Caco-2 (cell line): Measurements from ENCODE around the gene TCN1. TPM values are rescaled to one million over a fixed set of nuclear protein-coding genes. Genes with fewer than 3 reads are reported as not detected.
"Not testable (repeated sequence)": the region's sequence is repeated elsewhere in the genome, so short reads cannot be mapped to it uniquely, and the experiment has no call there.

Experiments used
- BruUV-seq: library from RNA; stranded (reverse); fragments of 400-500 nt; replicated peaks from 2 replicates; lab custom pipeline; 2021; lab: Mats Ljungman, UMichigan
- CTCF ChIA-PET: fragments of 300-600 bp; sonication (Branson Sonifier 250); formaldehyde crosslinking; loops from one replicate; lab custom pipeline; 2022; ENCODE audit warnings: antibody characterized with exemption; lab: Charles Lee
- POLR2A ChIA-PET: fragments of 300-600 bp; sonication (Branson Sonifier 250); formaldehyde crosslinking; loops from one replicate; lab custom pipeline; 2022; ENCODE audit warnings: antibody characterized with exemption; lab: Charles Lee
- DNase-seq, 2 experiments: peaks; one replicate each; pipeline versions ENCODE4 v3.0.0 to v3.0.0-alpha.2; 2020 to 2022
- H3K27me3 ChIP-seq: replicated peaks from 2 replicates; pipeline ENCODE4 v1.6.0; 2011; ENCODE audit warnings: low read length; ENCODE audit not compliant: control insufficient read depth, insufficient read depth
- H3K36me3 ChIP-seq: 2 replicates; pipeline ENCODE4 v1.5.1; 2011; ENCODE audit warnings: low read length; ENCODE audit not compliant: control insufficient read depth, insufficient read depth
- H3K4me1 ChIP-seq: fragments of 250-450 bp; sonication (Bioruptor Pico); 2 replicates; pipeline ENCODE4 v1.5.1; 2020; ENCODE audit warnings: mild to moderate bottlenecking
- H3K4me3 ChIP-seq: 2 replicates; pipeline ENCODE4 v1.5.1; 2011; ENCODE audit warnings: low read depth, mild to moderate bottlenecking, control low read depth, low read length
- H3K9me3 ChIP-seq: fragments of 250-450 bp; sonication (Bioruptor Pico); 2 replicates; pipeline ENCODE4 v1.5.1; 2020; ENCODE audit warnings: mild to moderate bottlenecking, moderate library complexity
- H3K27ac Mint-ChIP-seq: one replicate; pipeline ENCODE4 v1.8.0; 2022; ENCODE audit warnings: mixed read lengths; ENCODE audit not compliant: unreplicated experiment
- H3K27me3 Mint-ChIP-seq: one replicate; pipeline ENCODE4 v1.8.0; 2022; ENCODE audit warnings: mixed read lengths; ENCODE audit not compliant: insufficient read depth, unreplicated experiment
- H3K36me3 Mint-ChIP-seq: one replicate; pipeline ENCODE4 v1.8.0; 2022; ENCODE audit warnings: mild to moderate bottlenecking, mixed read lengths; ENCODE audit not compliant: insufficient read depth, unreplicated experiment
- H3K4me1 Mint-ChIP-seq: one replicate; pipeline ENCODE4 v1.8.0; 2022; ENCODE audit warnings: low read depth, mixed read lengths; ENCODE audit not compliant: unreplicated experiment
- H3K4me3 Mint-ChIP-seq: one replicate; pipeline ENCODE4 v1.8.0; 2022; ENCODE audit warnings: mild to moderate bottlenecking, moderate library complexity, mixed read lengths; ENCODE audit not compliant: unreplicated experiment
- H3K9me3 Mint-ChIP-seq: one replicate; pipeline ENCODE4 v1.8.0; 2022; ENCODE audit warnings: mixed read lengths; ENCODE audit not compliant: unreplicated experiment
- intact Hi-C: fragments of 100-400 bp; cut with micrococcal nuclease; formaldehyde crosslinking; loops from one replicate; pipeline ENCODE4 v1.10.0; 2022; ENCODE audit not compliant: unreplicated experiment
- total RNA-seq: library from RNA; stranded (reverse); gene quantifications from 2 replicates; pipeline ENCODE4 v1.2.3, GENCODE V29; 2022
- TF ChIP-seq, protein P1 (sequence below), 2 experiments: fragments of 200-600 bp in 1 of 2; IDR thresholded peaks; 1 replicate in 1 of 2; 2 replicates in 1 of 2; pipeline versions ENCODE4 v1.5.1 to v1.8.0; 2011 to 2022; ENCODE audit warnings: antibody characterized with exemption in 1 of 2, control low read depth in 1 of 2, inconsistent platforms in 1 of 2, low read depth in 1 of 2, low read length in 1 of 2, mild to moderate bottlenecking in 1 of 2, moderate library complexity in 1 of 2; ENCODE audit not compliant: insufficient read depth in 1 of 2, severe bottlenecking in 1 of 2, unreplicated experiment in 1 of 2

The TCN1 gene
- total RNA-seq, 1 experiment from 2014 or later, result not detected

DNA sequence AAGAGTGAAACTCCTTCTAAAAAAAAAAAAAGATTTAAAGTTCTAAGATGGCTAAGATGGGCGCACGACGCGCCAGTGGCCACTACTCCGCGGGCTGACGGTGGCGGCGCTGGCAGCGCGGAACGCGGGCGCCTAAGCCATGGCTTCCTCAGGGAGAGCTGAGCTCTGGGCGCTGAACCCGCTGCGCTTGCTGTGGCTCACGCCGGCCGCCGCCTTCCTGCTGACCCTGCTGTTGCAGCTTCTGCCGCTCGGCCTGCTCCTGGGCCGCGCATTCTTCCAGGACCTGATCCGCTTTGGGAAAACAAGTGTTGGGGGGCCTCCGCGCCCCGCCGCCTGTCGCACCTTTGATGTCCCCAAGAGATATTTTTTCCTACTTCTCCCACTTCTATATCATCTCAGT lies 31.8 kb upstream of the TCN1 start:
- Mint-ChIP-seq H3K9me3 (no peaks in the 10 kb centered on the region), H3K4me1 (no peaks in the 10 kb centered on the region), H3K36me3 (no peaks in the 10 kb centered on the region), H3K27me3 (no peaks in the 10 kb centered on the region), H3K4me3 (no peak overlapping the region), H3K27ac (no peak overlapping the region)
- no TSS peak for BruUV-seq
- DNase-seq, result no peak
- POLR2A ChIA-PET, result no interaction called here
- Histone ChIP-seq H3K9me3 (no peaks in the 10 kb centered on the region), H3K4me3 (no peak overlapping the region), H3K36me3 (no peaks in the 10 kb centered on the region), H3K4me1 (no peaks in the 10 kb centered on the region), H3K27me3 (no peaks in the 10 kb centered on the region)
- TF ChIP-seq, protein P1, sequence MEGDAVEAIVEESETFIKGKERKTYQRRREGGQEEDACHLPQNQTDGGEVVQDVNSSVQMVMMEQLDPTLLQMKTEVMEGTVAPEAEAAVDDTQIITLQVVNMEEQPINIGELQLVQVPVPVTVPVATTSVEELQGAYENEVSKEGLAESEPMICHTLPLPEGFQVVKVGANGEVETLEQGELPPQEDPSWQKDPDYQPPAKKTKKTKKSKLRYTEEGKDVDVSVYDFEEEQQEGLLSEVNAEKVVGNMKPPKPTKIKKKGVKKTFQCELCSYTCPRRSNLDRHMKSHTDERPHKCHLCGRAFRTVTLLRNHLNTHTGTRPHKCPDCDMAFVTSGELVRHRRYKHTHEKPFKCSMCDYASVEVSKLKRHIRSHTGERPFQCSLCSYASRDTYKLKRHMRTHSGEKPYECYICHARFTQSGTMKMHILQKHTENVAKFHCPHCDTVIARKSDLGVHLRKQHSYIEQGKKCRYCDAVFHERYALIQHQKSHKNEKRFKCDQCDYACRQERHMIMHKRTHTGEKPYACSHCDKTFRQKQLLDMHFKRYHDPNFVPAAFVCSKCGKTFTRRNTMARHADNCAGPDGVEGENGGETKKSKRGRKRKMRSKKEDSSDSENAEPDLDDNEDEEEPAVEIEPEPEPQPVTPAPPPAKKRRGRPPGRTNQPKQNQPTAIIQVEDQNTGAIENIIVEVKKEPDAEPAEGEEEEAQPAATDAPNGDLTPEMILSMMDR (IDR thresholded peaks at IDR 0.05; ENCODE audit: insufficient read depth in 1 of 2, low read depth in 1 of 2, low read length in 1 of 2, severe bottlenecking in 1 of 2, unreplicated experiment in 1 of 2), result no peak
- intact Hi-C loops, result no loop called here
- CTCF ChIA-PET, result no interaction called here

DNA sequence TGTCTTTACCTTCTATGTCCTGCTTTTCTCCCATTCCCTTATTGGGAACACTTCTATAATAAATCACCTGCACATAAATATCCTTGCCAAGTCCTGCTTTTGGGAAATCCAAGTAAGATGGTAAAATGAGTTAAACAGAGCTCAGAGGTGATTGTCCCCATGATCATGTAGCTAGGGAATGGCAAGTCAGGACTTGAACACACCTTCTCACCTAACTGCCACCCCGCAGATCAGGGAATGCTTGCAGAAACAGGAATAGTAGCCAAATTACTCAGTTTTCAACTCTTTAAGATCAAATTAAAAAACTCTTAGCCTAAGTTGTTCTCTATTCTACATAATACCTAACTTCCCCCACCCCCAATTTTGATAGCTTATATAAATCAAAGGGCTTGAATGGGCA lies 28.3 kb upstream of the TCN1 start:
- BruUV-seq, result no TSS peak
- Mint-ChIP-seq H3K27me3 (no peaks in the 10 kb centered on the region), H3K9me3 (peaks cover 17% of the 10 kb centered on the region), H3K4me3 (no peak overlapping the region), H3K27ac (no peak overlapping the region), H3K4me1 (no peaks in the 10 kb centered on the region), H3K36me3 (no peaks in the 10 kb centered on the region)
- TF ChIP-seq, protein P1 (IDR thresholded peaks at IDR 0.05; ENCODE audit: insufficient read depth in 1 of 2, low read depth in 1 of 2, low read length in 1 of 2, severe bottlenecking in 1 of 2, unreplicated experiment in 1 of 2), result no peak
- H3K36me3 ChIP-seq, result no peaks in the 10 kb centered on the region
- ChIA-PET CTCF (no interaction called here), POLR2A (no interaction called here)
- no peaks in the 10 kb centered on the region for H3K4me1 ChIP-seq
- H3K9me3 ChIP-seq, result peaks cover 2% of the 10 kb centered on the region; the same call in 1 of the 2 replicates
- no peak overlapping the region for H3K4me3 ChIP-seq
- no peaks in the 10 kb centered on the region for H3K27me3 ChIP-seq
- intact Hi-C loops, result no loop called here
- no peak for DNase-seq

DNA sequence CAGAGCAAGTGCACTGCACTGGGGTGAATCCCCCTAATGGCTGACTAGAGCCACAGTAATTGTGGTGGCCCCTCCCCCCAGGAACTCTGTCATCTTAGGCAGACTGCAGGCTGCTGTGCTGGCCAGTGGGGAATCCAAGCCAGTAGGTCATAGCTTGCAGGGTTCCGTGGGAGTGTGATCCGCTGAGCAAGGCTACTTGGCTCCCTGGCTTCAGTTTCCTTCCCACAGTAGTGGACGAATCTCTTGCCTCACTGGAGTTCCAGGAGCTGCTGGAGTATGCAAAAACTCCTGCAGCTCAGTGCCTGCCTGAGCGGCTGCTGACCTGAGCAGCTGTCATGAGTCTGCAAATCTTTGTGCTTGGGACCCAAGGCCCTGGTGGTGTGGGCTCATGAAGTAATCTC lies 25.5 kb upstream of the TCN1 start:
- no peaks in the 10 kb centered on the region for H3K27me3 Mint-ChIP-seq
- POLR2A ChIA-PET, result no interaction called here
- no peaks in the 10 kb centered on the region for H3K36me3 Mint-ChIP-seq
- no peak overlapping the region for H3K27ac Mint-ChIP-seq
- no peaks in the 10 kb centered on the region for H3K4me1 Mint-ChIP-seq
- Histone ChIP-seq H3K4me3 (no peak overlapping the region), H3K9me3 (peaks cover 9% of the 10 kb centered on the region; the same call in 1 of the 2 replicates), H3K4me1 (no peaks in the 10 kb centered on the region), H3K27me3 (no peaks in the 10 kb centered on the region), H3K36me3 (no peaks in the 10 kb centered on the region)
- H3K4me3 Mint-ChIP-seq, result no peak overlapping the region
- intact Hi-C loops, result no loop called here
- H3K9me3 Mint-ChIP-seq, result peaks cover 43% of the 10 kb centered on the region
- CTCF ChIA-PET, result no interaction called here
- TF ChIP-seq, protein P1 (IDR thresholded peaks at IDR 0.05; ENCODE audit: insufficient read depth in 1 of 2, low read depth in 1 of 2, low read length in 1 of 2, severe bottlenecking in 1 of 2, unreplicated experiment in 1 of 2), result no peak
- peak in 1 of 2 experiments; percentile 3 for DNase-seq
- BruUV-seq, result no TSS peak

DNA sequence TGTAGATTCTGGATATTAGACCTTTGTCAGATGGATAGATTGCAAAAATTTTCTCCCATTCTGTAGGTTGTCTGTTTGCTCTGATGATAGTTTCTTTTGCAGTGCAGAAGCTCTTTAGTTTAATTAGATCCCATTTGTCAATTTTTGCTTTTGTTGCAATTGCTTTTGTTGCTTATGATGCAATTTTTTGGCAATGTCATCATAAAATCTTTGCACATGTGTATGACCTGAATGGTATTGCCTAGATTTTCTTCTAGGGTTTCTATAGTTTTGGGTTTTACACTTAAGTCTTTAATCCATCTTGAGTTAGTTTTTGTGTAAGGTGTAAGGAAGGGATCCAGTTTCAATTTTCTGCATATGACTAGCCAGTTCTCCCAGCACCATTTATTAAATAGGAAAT lies 20.9 kb upstream of the TCN1 start:
- H3K4me3 Mint-ChIP-seq, BruUV-seq, H3K27me3 Mint-ChIP-seq, H3K36me3 Mint-ChIP-seq, H3K9me3 ChIP-seq, H3K4me1 ChIP-seq, POLR2A ChIA-PET, H3K4me3 ChIP-seq, H3K4me1 Mint-ChIP-seq, H3K27me3 ChIP-seq, H3K27ac Mint-ChIP-seq, CTCF ChIA-PET, DNase-seq, H3K36me3 ChIP-seq, intact Hi-C loops: not testable (repeated sequence)
- peaks cover 43% of the 10 kb centered on the region for H3K9me3 Mint-ChIP-seq
